Measurements from ENCODE around the gene NUDT13.
"Not testable (repeated sequence)": the region's sequence is repeated elsewhere in the genome, so short reads cannot be mapped to it uniquely, and the experiment has no call there.

Gene NUDT13

GRCh38 chr10:73099141-73099540, 11.1 kb upstream of the NUDT13 start:
- no peak for DNase-seq (ENCODE audit: low read depth in 3 of 3, low spot score in 1 of 3)

GRCh38 chr10:73106301-73106700, 4.0 kb upstream of the NUDT13 start:
- no peak for DNase-seq (ENCODE audit: low read depth in 3 of 3, low spot score in 1 of 3)

- not testable (repeated sequence) for DNase-seq (ENCODE audit: low read depth in 3 of 3, low spot score in 1 of 3)
Measured at GRCh38 chr10:73109248-73109652, 1.0 kb upstream of the NUDT13 start.

GRCh38 chr10:73112032-73112431, 1.8 kb downstream of the NUDT13 start:
- DNase-seq (ENCODE audit: low read depth in 3 of 3, low spot score in 1 of 3) = not testable (repeated sequence)

GRCh38 chr10:73113551-73113950, 3.3 kb downstream of the NUDT13 start:
- DNase-seq (ENCODE audit: low read depth in 3 of 3, low spot score in 1 of 3) = no peak

- no peak for DNase-seq (ENCODE audit: low read depth in 3 of 3, low spot score in 1 of 3)
Measured at GRCh38 chr10:73116017-73116416, 5.8 kb downstream of the NUDT13 start.

GRCh38 chr10:73117976-73118743, 7.9 kb downstream of the NUDT13 start:
- DNase-seq (ENCODE audit: low read depth in 3 of 3, low spot score in 1 of 3) = no peak

GRCh38 chr10:73119457-73119856, 9.2 kb downstream of the NUDT13 start:
- no peak for DNase-seq (ENCODE audit: low read depth in 3 of 3, low spot score in 1 of 3)

GRCh38 chr10:73119952-73120351, 9.7 kb downstream of the NUDT13 start:
- DNase-seq (ENCODE audit: low read depth in 3 of 3, low spot score in 1 of 3) = no peak

GRCh38 chr10:73126343-73126742, 16.1 kb downstream of the NUDT13 start:
- no peak for DNase-seq (ENCODE audit: low read depth in 3 of 3, low spot score in 1 of 3)

GRCh38 chr10:73131301-73131700, 21.0 kb downstream of the NUDT13 start:
- DNase-seq (ENCODE audit: low read depth in 3 of 3, low spot score in 1 of 3) = no peak

GRCh38 chr10:73131913-73132686, 21.8 kb downstream of the NUDT13 start:
- DNase-seq (ENCODE audit: low read depth in 3 of 3, low spot score in 1 of 3) = no peak

- DNase-seq (ENCODE audit: low read depth in 3 of 3, low spot score in 1 of 3) = no peak
Measured at GRCh38 chr10:73134727-73135126, 24.5 kb downstream of the NUDT13 start.

- no peak for DNase-seq (ENCODE audit: low read depth in 3 of 3, low spot score in 1 of 3)
Measured at GRCh38 chr10:73136627-73137026, 26.4 kb downstream of the NUDT13 start.

GRCh38 chr10:73139251-73139650, 29.0 kb downstream of the NUDT13 start:
- no peak for DNase-seq (ENCODE audit: low read depth in 3 of 3, low spot score in 1 of 3)

GRCh38 chr10:73141603-73142002, 31.3 kb downstream of the NUDT13 start:
- DNase-seq (ENCODE audit: low read depth in 3 of 3, low spot score in 1 of 3) = no peak

- not testable (repeated sequence) for DNase-seq (ENCODE audit: low read depth in 3 of 3, low spot score in 1 of 3)
Measured at GRCh38 chr10:73150633-73151413, 40.6 kb downstream of the NUDT13 start.

GRCh38 chr10:73152009-73152408, 41.8 kb downstream of the NUDT13 start:
- no peak for DNase-seq (ENCODE audit: low read depth in 3 of 3, low spot score in 1 of 3)

GRCh38 chr10:73156054-73156453, 45.8 kb downstream of the NUDT13 start:
- no peak for DNase-seq (ENCODE audit: low read depth in 3 of 3, low spot score in 1 of 3)

- peak; percentile 3 to 37 (median 5) for DNase-seq (ENCODE audit: low read depth in 3 of 3, low spot score in 1 of 3)
Measured at GRCh38 chr10:73159038-73159648, 48.9 kb downstream of the NUDT13 start.

- DNase-seq (ENCODE audit: low read depth in 3 of 3, low spot score in 1 of 3) = no peak
Measured at GRCh38 chr10:73161079-73161478, 50.8 kb downstream of the NUDT13 start.

Data from stimulated activated CD4-positive, alpha-beta T cell treated with anti-CD3 and anti-CD28 coated beads, TNF-alpha, amount 100 ng/mL, for 1 hour (primary cell).